ENCODE measurements around the gene USP13.

DNA sequence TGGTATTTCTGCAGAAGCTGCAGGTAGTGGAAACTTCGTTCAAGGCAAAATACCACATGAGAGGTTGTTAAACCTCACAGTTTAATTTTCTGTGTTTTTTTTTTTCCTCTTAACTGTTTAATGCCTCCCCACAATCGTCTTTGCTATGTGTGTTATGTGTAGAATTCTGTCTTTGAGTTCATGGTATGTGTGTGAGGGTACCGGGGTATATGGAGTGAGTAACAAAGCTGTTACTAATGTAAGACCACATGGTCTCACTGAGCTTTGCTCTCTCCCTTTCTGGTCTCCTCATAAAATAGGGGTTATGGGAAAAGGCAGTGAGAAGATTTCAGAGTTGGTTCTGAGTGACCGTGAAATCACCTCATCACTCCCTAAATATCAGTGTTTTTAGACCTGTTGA is 143.6 kb downstream of the USP13 start:
- TF ChIP-seq, protein P1, sequence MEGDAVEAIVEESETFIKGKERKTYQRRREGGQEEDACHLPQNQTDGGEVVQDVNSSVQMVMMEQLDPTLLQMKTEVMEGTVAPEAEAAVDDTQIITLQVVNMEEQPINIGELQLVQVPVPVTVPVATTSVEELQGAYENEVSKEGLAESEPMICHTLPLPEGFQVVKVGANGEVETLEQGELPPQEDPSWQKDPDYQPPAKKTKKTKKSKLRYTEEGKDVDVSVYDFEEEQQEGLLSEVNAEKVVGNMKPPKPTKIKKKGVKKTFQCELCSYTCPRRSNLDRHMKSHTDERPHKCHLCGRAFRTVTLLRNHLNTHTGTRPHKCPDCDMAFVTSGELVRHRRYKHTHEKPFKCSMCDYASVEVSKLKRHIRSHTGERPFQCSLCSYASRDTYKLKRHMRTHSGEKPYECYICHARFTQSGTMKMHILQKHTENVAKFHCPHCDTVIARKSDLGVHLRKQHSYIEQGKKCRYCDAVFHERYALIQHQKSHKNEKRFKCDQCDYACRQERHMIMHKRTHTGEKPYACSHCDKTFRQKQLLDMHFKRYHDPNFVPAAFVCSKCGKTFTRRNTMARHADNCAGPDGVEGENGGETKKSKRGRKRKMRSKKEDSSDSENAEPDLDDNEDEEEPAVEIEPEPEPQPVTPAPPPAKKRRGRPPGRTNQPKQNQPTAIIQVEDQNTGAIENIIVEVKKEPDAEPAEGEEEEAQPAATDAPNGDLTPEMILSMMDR (IDR thresholded peaks at IDR 0.05; ENCODE audit: poor library complexity) = no peak
- TF ChIP-seq EZH2 (IDR thresholded peaks at IDR 0.05; ENCODE audit: borderline replicate concordance) (no peak), EZH2phosphoT487 (IDR thresholded peaks at IDR 0.05; ENCODE audit: low read depth, severe bottlenecking, unreplicated experiment) (no peak)

Measured in hepatocyte (in vitro differentiated cells).